Suprapubic skin (tissue), 4 donors: ENCODE measurements around the gene ZSWIM8.

ENCODE experiments used
- POLR2A ChIP-seq, 2 donors: fragments of 450-650 bp; IDR thresholded peaks; one replicate each; pipeline ENCODE4 v1.6.1; 2017; ENCODE audit warnings: antibody characterized with exemption in 2 of 2, mild to moderate bottlenecking in 2 of 2, moderate library complexity in 2 of 2
- POLR2AphosphoS5 ChIP-seq, 3 donors: sonication (generic); formaldehyde crosslinking; IDR thresholded peaks; one replicate each; pipeline ENCODE4 v1.6.1; 2017; ENCODE audit warnings: antibody characterized with exemption in 3 of 3
- TF ChIP-seq, protein P1 (sequence below), 2 donors: fragments of 200-600 bp in 1 of 2; fragments of 450-650 bp in 1 of 2; sonication (generic) in 1 of 2; IDR thresholded peaks; one replicate each; pipeline ENCODE4 v1.5.1; 2016 to 2019; ENCODE audit warnings: antibody characterized with exemption in 2 of 2, mild to moderate bottlenecking in 1 of 2, moderate library complexity in 1 of 2

DNA sequence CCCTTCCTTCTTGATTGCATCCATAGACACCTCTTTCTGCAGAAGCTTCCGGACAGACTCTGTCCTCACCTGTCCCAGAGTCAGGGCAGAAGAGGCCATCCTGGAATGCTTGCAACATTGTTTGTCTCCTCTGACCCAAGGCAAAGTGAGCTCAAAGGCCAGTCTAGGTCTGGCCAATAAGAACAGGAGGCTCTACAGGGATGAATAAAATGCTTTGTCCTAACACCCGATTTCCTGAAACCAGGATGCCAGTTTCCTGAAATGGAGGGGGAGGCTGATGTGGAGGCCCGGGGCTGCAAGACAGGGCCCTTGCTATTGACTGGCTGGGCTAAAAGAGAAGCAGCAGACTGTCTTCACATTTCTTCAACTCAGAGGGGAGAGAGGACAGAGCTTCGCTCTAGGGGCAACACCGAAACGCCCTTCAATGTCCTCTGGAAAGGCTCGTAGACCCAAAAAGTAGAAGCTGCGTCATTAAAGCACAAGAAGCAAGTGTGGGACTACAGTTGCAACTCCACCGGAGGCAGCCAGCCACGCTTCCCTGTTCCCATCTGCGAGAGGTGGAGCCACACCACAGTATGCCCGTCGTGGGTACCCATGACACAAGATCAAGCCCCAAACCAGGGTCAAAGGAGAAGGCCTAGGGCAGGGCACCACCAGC is 55.1 kb downstream of the ZSWIM8 start:
- TF ChIP-seq, protein P1, sequence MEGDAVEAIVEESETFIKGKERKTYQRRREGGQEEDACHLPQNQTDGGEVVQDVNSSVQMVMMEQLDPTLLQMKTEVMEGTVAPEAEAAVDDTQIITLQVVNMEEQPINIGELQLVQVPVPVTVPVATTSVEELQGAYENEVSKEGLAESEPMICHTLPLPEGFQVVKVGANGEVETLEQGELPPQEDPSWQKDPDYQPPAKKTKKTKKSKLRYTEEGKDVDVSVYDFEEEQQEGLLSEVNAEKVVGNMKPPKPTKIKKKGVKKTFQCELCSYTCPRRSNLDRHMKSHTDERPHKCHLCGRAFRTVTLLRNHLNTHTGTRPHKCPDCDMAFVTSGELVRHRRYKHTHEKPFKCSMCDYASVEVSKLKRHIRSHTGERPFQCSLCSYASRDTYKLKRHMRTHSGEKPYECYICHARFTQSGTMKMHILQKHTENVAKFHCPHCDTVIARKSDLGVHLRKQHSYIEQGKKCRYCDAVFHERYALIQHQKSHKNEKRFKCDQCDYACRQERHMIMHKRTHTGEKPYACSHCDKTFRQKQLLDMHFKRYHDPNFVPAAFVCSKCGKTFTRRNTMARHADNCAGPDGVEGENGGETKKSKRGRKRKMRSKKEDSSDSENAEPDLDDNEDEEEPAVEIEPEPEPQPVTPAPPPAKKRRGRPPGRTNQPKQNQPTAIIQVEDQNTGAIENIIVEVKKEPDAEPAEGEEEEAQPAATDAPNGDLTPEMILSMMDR (IDR thresholded peaks at IDR 0.05) = no peak
- no peak for TF ChIP-seq POLR2A (IDR thresholded peaks at IDR 0.05)
- TF ChIP-seq POLR2AphosphoS5 (IDR thresholded peaks at IDR 0.05) = no peak
